Measurements from ENCODE around the gene LHFPL6.

LHFPL6 gene

DNA sequence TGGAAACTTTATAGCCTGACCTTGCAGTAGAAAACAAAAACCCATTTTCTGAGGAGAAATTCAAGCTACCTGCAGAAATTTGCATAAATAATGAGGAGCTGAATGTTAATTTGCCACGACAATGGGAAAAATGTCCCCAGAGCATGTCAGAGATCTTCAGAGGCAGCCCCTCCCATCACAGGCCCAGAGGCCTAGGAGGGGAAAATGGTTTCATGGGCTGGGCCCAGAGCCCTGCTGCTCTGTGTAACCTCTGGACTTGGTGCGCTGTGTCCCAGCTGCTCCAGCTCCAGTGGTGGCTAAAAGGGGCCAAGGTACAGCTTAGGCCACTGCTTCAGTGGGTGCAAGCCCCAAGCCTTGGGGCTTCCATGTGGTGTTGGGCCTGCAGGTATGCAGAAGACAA is 306.8 kb downstream of the LHFPL6 start:
- no peak for DNase-seq

Data from stimulated activated CD4-positive, alpha-beta T cell treated with anti-CD3 and anti-CD28 coated beads, Interleukin-2, amount 100 ng/mL, for 24 hours (primary cell).